K562 (cell line): ENCODE results near the gene PRICKLE3. TPM values are rescaled to one million over a fixed set of nuclear protein-coding genes. Genes with fewer than 3 reads are reported as not detected.

ENCODE experiments used
- ATF6 ChIP-seq: sonication (generic); formaldehyde crosslinking; IDR thresholded peaks from 2 replicates; pipeline ENCODE4 v1.4.0; 2020; ENCODE audit warnings: mild to moderate bottlenecking, missing genetic modification reagents
- DLX4 ChIP-seq: fragments of 250-450 bp; sonication (Bioruptor Pico); IDR thresholded peaks from 2 replicates; pipeline ENCODE4 v1.6.1; 2021; ENCODE audit warnings: mild to moderate bottlenecking
- ESRRA ChIP-seq: fragments of 450-650 bp; IDR thresholded peaks from 2 replicates; pipeline ENCODE4 v1.6.1; 2014; ENCODE audit warnings: low read depth, mild to moderate bottlenecking, moderate library complexity, borderline replicate concordance
- ETS2 ChIP-seq: IDR thresholded peaks from 2 replicates; pipeline ENCODE4 v1.6.1; 2016; ENCODE audit warnings: borderline replicate concordance, missing genetic modification characterization, mild to moderate bottlenecking, moderate library complexity, missing compliant biosample characterization; ENCODE audit not compliant: poor library complexity, severe bottlenecking
- GATA2 ChIP-seq: sonication (generic); formaldehyde crosslinking; IDR thresholded peaks from 2 replicates; pipeline ENCODE4 v1.4.0; 2020; ENCODE audit warnings: mild to moderate bottlenecking, missing genetic modification reagents
- GMEB1 ChIP-seq: fragments of 250-450 bp; sonication (Bioruptor Pico); IDR thresholded peaks from 2 replicates; pipeline ENCODE4 v1.4.0; 2020; ENCODE audit warnings: mild to moderate bottlenecking
- HDAC8 ChIP-seq: fragments of 450-650 bp; IDR thresholded peaks from 2 replicates; pipeline ENCODE4 v1.6.1; 2016; ENCODE audit warnings: mild to moderate bottlenecking, missing genetic modification characterization, moderate library complexity, missing compliant biosample characterization
- MTA2 ChIP-seq: fragments of 450-650 bp; IDR thresholded peaks from 2 replicates; pipeline ENCODE4 v1.6.1; 2016; ENCODE audit warnings: low read depth
- NFATC3 ChIP-seq: fragments of 450-650 bp; IDR thresholded peaks from 2 replicates; pipeline ENCODE4 v1.6.1; 2017; ENCODE audit warnings: mild to moderate bottlenecking
- NFXL1 ChIP-seq: fragments of 450-650 bp; formaldehyde crosslinking; IDR thresholded peaks from 2 replicates; pipeline ENCODE4 v1.4.0; 2021; ENCODE audit warnings: mild to moderate bottlenecking
- PHF8 ChIP-seq: fragments of 200-600 bp; sonication (generic); IDR thresholded peaks from 2 replicates; pipeline ENCODE4 v1.6.1; 2012; ENCODE audit warnings: mixed run types, mild to moderate bottlenecking, inconsistent platforms, low read length, moderate library complexity, borderline replicate concordance
- SRSF3 ChIP-seq: fragments of 200-400 bp; formaldehyde crosslinking; IDR thresholded peaks from 2 replicates; pipeline ENCODE4 v1.6.1; 2016; ENCODE audit warnings: mild to moderate bottlenecking, low read length, moderate library complexity; ENCODE audit not compliant: insufficient read depth
- TAL1 ChIP-seq: fragments of 450-650 bp; IDR thresholded peaks from 2 replicates; pipeline ENCODE4 v1.6.1; 2016; ENCODE audit warnings: mild to moderate bottlenecking
- TEAD2 ChIP-seq: fragments of 450-650 bp; IDR thresholded peaks from 2 replicates; pipeline ENCODE4 v1.6.1; 2016; ENCODE audit warnings: missing genetic modification characterization, control low read depth, missing compliant biosample characterization
- THAP12 ChIP-seq: fragments of 250-450 bp; sonication (Bioruptor Pico); IDR thresholded peaks from 2 replicates; pipeline ENCODE4 v1.9.0; 2021; ENCODE audit warnings: mild to moderate bottlenecking, inconsistent platforms
- ZNF518B ChIP-seq: fragments of 250-450 bp; sonication (Bioruptor Pico); IDR thresholded peaks from 2 replicates; pipeline ENCODE4 v1.5.0; 2021; ENCODE audit warnings: mild to moderate bottlenecking, moderate library complexity
- ZNF551 ChIP-seq: fragments of 250-450 bp; sonication (Bioruptor Pico); IDR thresholded peaks from 2 replicates; pipeline ENCODE4 v1.5.0; 2021; ENCODE audit warnings: mild to moderate bottlenecking, moderate library complexity
- polyA plus RNA-seq, 8 experiments: library from polyadenylated mRNA; depleted of rRNA in 4 of 8; stranded (reverse) in 5 of 8; unstranded in 3 of 8; fragments of >200 nt; fragmentation: Nextera tagmentation in 2 of 8; fragmentation: Illumina TruSeq in 1 of 8; extraction: Ambion mirVana in 2 of 8; extraction: Trizol in 1 of 8; gene quantifications; 2 replicates each; pipeline versions ENCODE4 v1.2.1 to v1.2.3, GENCODE V29; 2011 to 2014; ENCODE audit warnings: inconsistent platforms in 1 of 8, missing spikeins in 1 of 8
- total RNA-seq, 7 experiments: library from RNA; depleted of rRNA in 6 of 7; stranded (reverse); fragments of >200 nt in 6 of 7; fragmentation: Illumina TruSeq in 2 of 7; extraction: Trizol in 2 of 7; gene quantifications; 2 replicates each; pipeline versions ENCODE4 v1.2.1 to v1.2.3, GENCODE V29; 2011 to 2021; ENCODE audit warnings: low replicate concordance in 1 of 7

The PRICKLE3 gene
- total and polyA plus RNA-seq, 9 of the 15 experiments (the other 6 are each of a cell fraction or from before 2014, with no cell fraction given) = 1.1 to 44.3 (median 14.0) TPM

- no peak for TF ChIP-seq HDAC8 (tag)
- TF ChIP-seq THAP12 (CRISPR knock-in tag) = no peak
- TF ChIP-seq TAL1 = no peak
- no peak for TF ChIP-seq MTA2
- TF ChIP-seq TEAD2 (tag) = no peak
- TF ChIP-seq PHF8 = peak; percentile 50; the same call in 1 of the 2 replicates
- TF ChIP-seq ATF6 = peak; percentile 78; the same call in 1 of the 2 replicates
- TF ChIP-seq ETS2 (tag) = no peak
- peak; percentile 67; the same call in 1 of the 2 replicates for TF ChIP-seq ESRRA
- peak; percentile 64 for TF ChIP-seq GMEB1
- no peak for TF ChIP-seq NFXL1 (CRISPR knock-in tag)
- TF ChIP-seq DLX4 (CRISPR knock-in tag) = no peak
- TF ChIP-seq SRSF3 = no peak
- TF ChIP-seq ZNF518B = no peak
- TF ChIP-seq ZNF551 (CRISPR knock-in tag) = no peak
- no peak for TF ChIP-seq NFATC3
- no peak for TF ChIP-seq GATA2
Observed at GRCh38 chrX:49155900-49156837, 30.0 kb downstream of the PRICKLE3 start (continued).
